ENCODE measurements around the gene HMX1. TPM values are rescaled to one million over a fixed set of nuclear protein-coding genes. Genes with fewer than 3 reads are reported as not detected.

HMX1 gene
- total and polyA plus RNA-seq, 2 donors (not counting 3 experiments of a cell fraction or from before 2014, with no cell fraction given): not detected

DNA sequence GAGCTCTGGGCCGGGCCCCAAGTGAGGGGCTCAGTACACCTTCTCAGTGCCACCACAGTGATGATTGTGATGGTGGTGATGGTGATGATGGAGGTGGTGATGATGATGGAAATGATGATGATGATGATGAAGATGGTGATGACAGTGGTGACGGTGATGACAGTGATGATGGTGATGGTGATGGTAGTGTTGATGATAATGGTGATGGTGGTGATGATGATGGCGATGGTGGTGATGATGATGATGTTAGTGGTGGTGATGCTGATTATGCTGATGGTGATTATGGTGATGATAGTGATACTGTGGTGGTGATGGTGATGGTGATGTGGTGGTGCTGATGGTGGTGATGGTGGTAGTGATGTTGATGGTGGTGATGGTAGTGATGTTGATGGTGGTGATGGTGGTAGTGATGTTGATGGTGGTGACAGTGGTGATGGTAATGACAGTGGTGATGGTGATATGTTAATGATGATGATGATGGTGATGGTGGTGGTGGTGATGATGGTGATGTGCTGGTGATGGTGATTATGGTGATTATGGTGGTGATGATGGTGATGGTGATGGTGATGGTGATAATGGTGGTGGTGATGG, 29.9 kb downstream of the HMX1 start:
- POLR2A ChIA-PET: no interaction called here
- Histone ChIP-seq H2AFZ (ENCODE audit: low read depth, low read length) (no peak overlapping the region), H4K20me1 (replicated peaks; ENCODE audit: control insufficient read depth, extremely low read depth, insufficient read depth, low read length) (no peaks in the 10 kb centered on the region), H3K27me3 (ENCODE audit: control insufficient read depth in 2 of 2, insufficient read depth in 2 of 2, low read length in 2 of 2) (no peaks in the 10 kb centered on the region), H3K79me2 (ENCODE audit: control insufficient read depth, insufficient read depth, low read length) (no peaks in the 10 kb centered on the region), H3K27ac (ENCODE audit: insufficient read depth, low read depth, low read length) (no peak overlapping the region), H3K4me3 (replicated peaks in 1 of 3; ENCODE audit: insufficient read depth in 1 of 3, low read depth in 1 of 3, low read length in 3 of 3) (no peak overlapping the region), H3K9me3 (replicated peaks; ENCODE audit: control insufficient read depth, insufficient read depth, low read length) (no peaks in the 10 kb centered on the region), H3K9me1 (replicated peaks; ENCODE audit: control insufficient read depth, extremely low read depth, insufficient read depth, low read length) (no peaks in the 10 kb centered on the region), H3K9ac (replicated peaks; ENCODE audit: extremely low read depth, insufficient read depth, low read length) (no peak overlapping the region), H3K36me3 (ENCODE audit: control insufficient read depth in 2 of 2, extremely low read depth in 1 of 2, insufficient read depth in 2 of 2, low read length in 2 of 2) (no peaks in the 10 kb centered on the region), H3K4me1 (ENCODE audit: control insufficient read depth, extremely low read depth, insufficient read depth, low read length) (no peaks in the 10 kb centered on the region), H3K4me2 (ENCODE audit: insufficient read depth, low read length) (no peak overlapping the region)
- dilution Hi-C loops (cut with MboI; ENCODE audit: extremely low pct_ligation_motif_present, low sequenced_read_pairs) (no loop called here), intact Hi-C loops (cut with micrococcal nuclease) (no loop called here)
- FAIRE-seq (no peak), DNase-seq (ENCODE audit: low read depth, low spot score) (no peak)
- CTCF ChIA-PET: no interaction called here
- TF ChIP-seq GATA2 (IDR thresholded peaks at IDR 0.05; ENCODE audit: insufficient read depth, insufficient read length, low read depth, low read length) (no peak), MYC (IDR thresholded peaks at IDR 0.05; ENCODE audit: low read depth, low read length) (no peak), POLR2AphosphoS5 (IDR thresholded peaks at IDR 0.05; ENCODE audit: insufficient read depth, low read depth, low read length) (no peak), FOS (IDR thresholded peaks at IDR 0.05; ENCODE audit: borderline replicate concordance, insufficient read depth, low read length) (no peak), POLR2A (IDR thresholded peaks at IDR 0.05; ENCODE audit: low read depth, low read length) (no peak), JUN (IDR thresholded peaks at IDR 0.05; ENCODE audit: borderline replicate concordance, insufficient read depth, insufficient read length, low read depth) (no peak), MAX (IDR thresholded peaks at IDR 0.05; ENCODE audit: insufficient read depth, insufficient read length) (no peak), EZH2 (IDR thresholded peaks at IDR 0.05; ENCODE audit: borderline replicate concordance, low read depth, low read length, severe bottlenecking) (no peak), CTCF (IDR thresholded peaks at IDR 0.05; ENCODE audit: extremely low read depth in 1 of 2, insufficient read depth in 1 of 2, low read depth in 1 of 2, low read length in 2 of 2) (no peak)
- BruUV-seq (replicated peaks): no TSS peak
